Smooth muscle cell (in vitro differentiated cells): ENCODE results near the gene C12orf75. TPM values are rescaled to one million over a fixed set of nuclear protein-coding genes. Genes with fewer than 3 reads are reported as not detected.

Source experiments
- DNase-seq: peaks from one replicate; lab custom pipeline; 2025; ENCODE audit not compliant: unreplicated experiment; lab: John Stamatoyannopoulos, UW
- H2AFZ ChIP-seq: fragments of 200-600 bp; sonication (generic); 2 replicates; pipeline ENCODE4 v1.6.0; 2016; ENCODE audit warnings: antibody characterized with exemption, low read depth, mild to moderate bottlenecking
- H3F3A ChIP-seq: fragments of 200-600 bp; sonication (generic); 2 replicates; pipeline ENCODE4 v1.6.0; 2017; ENCODE audit warnings: antibody characterized with exemption, low read depth
- H3K27ac ChIP-seq: fragments of 200-600 bp; sonication (generic); 2 replicates; pipeline ENCODE4 v1.5.1; 2016; ENCODE audit warnings: low read depth, mild to moderate bottlenecking
- H3K27me3 ChIP-seq: fragments of 200-600 bp; sonication (generic); 2 replicates; pipeline ENCODE4 v1.6.1; 2016; ENCODE audit warnings: low read depth, mild to moderate bottlenecking
- H3K36me3 ChIP-seq: fragments of 200-600 bp; sonication (generic); 2 replicates; pipeline ENCODE4 v1.5.1; 2016; ENCODE audit warnings: low read depth
- H3K4me1 ChIP-seq: fragments of 200-600 bp; sonication (generic); 2 replicates; pipeline ENCODE4 v1.5.1; 2016; ENCODE audit warnings: low read depth
- H3K4me2 ChIP-seq: fragments of 200-600 bp; sonication (generic); 2 replicates; pipeline ENCODE4 v1.6.0; 2016; ENCODE audit warnings: mild to moderate bottlenecking
- H3K4me3 ChIP-seq: fragments of 200-600 bp; sonication (generic); 2 replicates; pipeline ENCODE4 v1.5.1; 2016; ENCODE audit warnings: mild to moderate bottlenecking
- H3K79me2 ChIP-seq: fragments of 200-600 bp; sonication (generic); 2 replicates; pipeline ENCODE4 v1.6.0; 2016; ENCODE audit warnings: low read depth, mild to moderate bottlenecking
- H3K9ac ChIP-seq: fragments of 200-600 bp; sonication (generic); 2 replicates; pipeline ENCODE4 v1.6.0; 2016; ENCODE audit warnings: low read depth
- H3K9me3 ChIP-seq: fragments of 200-600 bp; sonication (generic); replicated peaks from 2 replicates; pipeline ENCODE4 v1.5.1; 2016; ENCODE audit warnings: low read depth
- H4K20me1 ChIP-seq: fragments of 200-600 bp; sonication (generic); 2 replicates; pipeline ENCODE4 v1.6.0; 2016; ENCODE audit warnings: low read depth
- WGBS: methylation state at CpG from one replicate; pipeline ENCODE4 v1.1.7; 2016; ENCODE audit warnings: low lambda C conversion rate; 5-methylcytosine and 5-hydroxymethylcytosine counted together
- polyA plus RNA-seq: library from polyadenylated mRNA; unstranded; fragments of >200 nt; fragmentation: Nextera tagmentation; extraction: Ambion mirVana; gene quantifications from 2 replicates; pipeline ENCODE4 v1.2.1, GENCODE V29; 2016
- total RNA-seq: library from RNA; depleted of rRNA; stranded (reverse); fragments of >200 nt; gene quantifications from 2 replicates; pipeline ENCODE4 v1.2.3, GENCODE V29; 2014
- TF ChIP-seq, protein P1 (sequence below): fragments of 200-600 bp; sonication (generic); IDR thresholded peaks from 2 replicates; pipeline ENCODE4 v1.5.1; 2017; ENCODE audit warnings: borderline replicate concordance, mild to moderate bottlenecking, antibody characterized with exemption; ENCODE audit not compliant: insufficient read depth, poor library complexity, severe bottlenecking

The C12orf75 gene
- total and polyA plus RNA-seq, 2 experiments from 2014 or later: 201 to 309 TPM

DNA sequence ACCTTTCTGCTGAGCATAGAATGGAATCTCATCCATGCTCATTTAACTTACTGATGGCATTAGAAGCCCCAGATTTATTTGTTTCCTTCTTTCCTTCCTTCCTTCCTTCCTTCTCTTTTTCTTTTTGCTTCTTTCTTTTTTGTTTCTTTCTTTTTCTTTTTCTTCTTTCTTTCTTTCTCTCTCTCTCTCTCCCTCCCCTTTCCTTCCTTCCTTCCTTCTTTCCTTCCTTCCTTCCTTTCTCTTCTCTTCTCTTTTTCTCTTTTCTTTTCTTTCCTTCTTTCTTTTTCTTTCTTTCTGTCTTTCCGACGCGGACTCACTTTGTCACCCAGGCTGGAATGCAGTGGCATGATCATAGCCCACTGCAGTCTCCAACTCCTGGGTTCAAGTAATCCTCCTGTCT, 55.9 kb downstream of the C12orf75 start:
- H3K9ac ChIP-seq: no peak overlapping the region
- H3K9me3 ChIP-seq: no peaks in the 10 kb centered on the region
- H3K27ac ChIP-seq: no peak overlapping the region
- DNase-seq: no peak
- no peaks in the 10 kb centered on the region for H3K27me3 ChIP-seq
- peaks cover under 1% of the 10 kb centered on the region for H3F3A ChIP-seq
- no peak overlapping the region for H3K4me2 ChIP-seq
- no peaks in the 10 kb centered on the region for H3K36me3 ChIP-seq
- H4K20me1 ChIP-seq: no peaks in the 10 kb centered on the region
- no peaks in the 10 kb centered on the region for H3K79me2 ChIP-seq
- no peak overlapping the region for H2AFZ ChIP-seq
- TF ChIP-seq, protein P1, sequence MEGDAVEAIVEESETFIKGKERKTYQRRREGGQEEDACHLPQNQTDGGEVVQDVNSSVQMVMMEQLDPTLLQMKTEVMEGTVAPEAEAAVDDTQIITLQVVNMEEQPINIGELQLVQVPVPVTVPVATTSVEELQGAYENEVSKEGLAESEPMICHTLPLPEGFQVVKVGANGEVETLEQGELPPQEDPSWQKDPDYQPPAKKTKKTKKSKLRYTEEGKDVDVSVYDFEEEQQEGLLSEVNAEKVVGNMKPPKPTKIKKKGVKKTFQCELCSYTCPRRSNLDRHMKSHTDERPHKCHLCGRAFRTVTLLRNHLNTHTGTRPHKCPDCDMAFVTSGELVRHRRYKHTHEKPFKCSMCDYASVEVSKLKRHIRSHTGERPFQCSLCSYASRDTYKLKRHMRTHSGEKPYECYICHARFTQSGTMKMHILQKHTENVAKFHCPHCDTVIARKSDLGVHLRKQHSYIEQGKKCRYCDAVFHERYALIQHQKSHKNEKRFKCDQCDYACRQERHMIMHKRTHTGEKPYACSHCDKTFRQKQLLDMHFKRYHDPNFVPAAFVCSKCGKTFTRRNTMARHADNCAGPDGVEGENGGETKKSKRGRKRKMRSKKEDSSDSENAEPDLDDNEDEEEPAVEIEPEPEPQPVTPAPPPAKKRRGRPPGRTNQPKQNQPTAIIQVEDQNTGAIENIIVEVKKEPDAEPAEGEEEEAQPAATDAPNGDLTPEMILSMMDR: no peak
- 98% methylated on average over 3 of the region's 3 CpGs for WGBS
- H3K4me1 ChIP-seq: no peaks in the 10 kb centered on the region
- H3K4me3 ChIP-seq: no peak overlapping the region

DNA sequence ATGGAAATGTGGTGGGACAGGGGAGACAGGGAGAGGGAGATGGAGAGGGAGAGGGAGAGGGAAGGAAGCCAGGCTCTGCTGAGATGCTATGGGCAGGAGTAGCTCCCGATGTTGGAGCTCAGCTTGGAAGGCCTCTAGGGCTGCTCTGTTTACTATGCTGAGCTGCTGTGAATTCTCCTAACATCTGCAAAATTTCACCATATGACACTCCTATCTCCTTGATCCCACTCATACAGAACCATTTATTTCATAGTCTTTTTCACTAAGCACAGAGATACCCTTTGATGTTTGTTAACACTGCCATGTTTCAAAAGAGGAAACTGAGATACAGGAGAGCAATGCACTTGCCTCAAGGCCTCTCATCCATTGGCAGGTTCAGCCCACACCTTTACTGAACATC, 60.7 kb downstream of the C12orf75 start:
- H3K4me3 ChIP-seq: no peak overlapping the region
- WGBS: 90% methylated on average over 1 of the region's 1 CpG

DNA sequence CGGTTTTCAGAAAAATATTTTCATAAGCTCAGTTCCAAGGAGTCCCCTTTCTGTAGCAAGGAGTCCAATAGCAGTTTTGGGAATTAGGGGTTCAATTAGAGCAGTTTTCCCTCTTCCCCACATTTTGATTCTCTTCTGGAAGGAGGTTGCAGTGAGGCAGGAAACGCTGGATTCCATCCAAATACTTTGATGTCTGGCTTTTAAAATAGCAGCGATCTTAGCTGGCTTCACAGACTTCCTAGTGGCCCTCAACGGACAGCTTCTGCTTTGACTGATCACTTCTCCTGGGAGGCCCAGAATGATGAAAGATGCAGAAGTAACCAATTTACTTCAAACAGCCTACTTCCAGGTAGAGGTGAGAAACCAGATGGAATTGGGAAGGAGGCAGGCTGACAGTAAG, 63.1 kb downstream of the C12orf75 start:
- Histone ChIP-seq H2AFZ (no peak overlapping the region), H3K4me1 (no peaks in the 10 kb centered on the region), H3K9ac (no peak overlapping the region), H3K4me2 (peak overlapping the region; percentile 47), H3K36me3 (no peaks in the 10 kb centered on the region), H3K79me2 (no peaks in the 10 kb centered on the region), H3K27me3 (no peaks in the 10 kb centered on the region), H4K20me1 (no peaks in the 10 kb centered on the region), H3F3A (peaks cover 5% of the 10 kb centered on the region), H3K4me3 (no peak overlapping the region), H3K9me3 (no peaks in the 10 kb centered on the region), H3K27ac (no peak overlapping the region)
- TF ChIP-seq, protein P1: no peak
- DNase-seq: no peak
- WGBS: 39% methylated on average over 4 of the region's 4 CpGs

More for the DNA sequence above, 60.7 kb downstream of the C12orf75 start:
- TF ChIP-seq, protein P1: no peak
- Histone ChIP-seq H2AFZ (no peak overlapping the region), H3K27ac (no peak overlapping the region), H3K4me2 (no peak overlapping the region), H3K27me3 (no peaks in the 10 kb centered on the region), H3K9me3 (no peaks in the 10 kb centered on the region), H3K4me1 (no peaks in the 10 kb centered on the region), H4K20me1 (no peaks in the 10 kb centered on the region), H3K79me2 (no peaks in the 10 kb centered on the region), H3K9ac (no peak overlapping the region), H3K36me3 (no peaks in the 10 kb centered on the region), H3F3A (peaks cover 5% of the 10 kb centered on the region)
- no peak for DNase-seq

DNA sequence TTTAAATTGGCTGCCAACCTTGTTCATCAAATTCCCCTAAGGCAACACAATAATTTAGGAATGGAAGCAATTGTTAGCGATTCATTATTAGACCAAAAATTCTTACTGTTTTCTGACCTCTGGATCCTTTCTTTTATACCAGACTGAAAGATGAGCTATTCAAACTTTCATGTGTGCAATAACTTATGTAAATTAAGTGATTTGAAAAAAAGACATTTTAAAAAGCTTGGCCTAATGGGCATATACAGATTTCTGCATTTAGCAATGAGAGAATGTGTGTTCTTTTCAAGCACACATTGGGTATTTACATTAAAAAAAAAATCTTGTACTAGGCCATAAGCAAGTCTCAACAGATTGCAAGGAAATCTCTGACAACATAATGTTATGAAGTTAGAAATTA, 65.5 kb downstream of the C12orf75 start:
- Histone ChIP-seq H3K9me3 (no peaks in the 10 kb centered on the region), H3K27ac (no peak overlapping the region), H3K4me3 (no peak overlapping the region), H3K79me2 (no peaks in the 10 kb centered on the region), H4K20me1 (no peaks in the 10 kb centered on the region), H3K27me3 (no peaks in the 10 kb centered on the region), H3F3A (peaks cover 5% of the 10 kb centered on the region), H3K4me1 (no peaks in the 10 kb centered on the region), H3K36me3 (no peaks in the 10 kb centered on the region), H2AFZ (no peak overlapping the region), H3K9ac (no peak overlapping the region), H3K4me2 (no peak overlapping the region)
- TF ChIP-seq, protein P1: no peak
- WGBS: 90% methylated on average over 1 of the region's 1 CpG
- DNase-seq: no peak
